PC-3 (cell line): ENCODE measurements around the gene UBAP2L.

Source experiments
- CTCF ChIP-seq: fragments of 300-600 bp; sonication (generic); conservative IDR thresholded peaks from 2 replicates; pipeline ENCODE4 v1.5.1; 2017; ENCODE audit warnings: antibody characterized with exemption, low read depth, mild to moderate bottlenecking, low read length
- EZH2 ChIP-seq: fragments of 300-600 bp; sonication (generic); IDR thresholded peaks from one replicate; pipeline ENCODE4 v1.6.1; 2017; ENCODE audit warnings: antibody characterized with exemption, mild to moderate bottlenecking, low read length; ENCODE audit not compliant: unreplicated experiment
- EZH2phosphoT487 ChIP-seq: fragments of 300-600 bp; sonication (generic); IDR thresholded peaks from 2 replicates; pipeline ENCODE4 v1.6.1; 2018; ENCODE audit warnings: mild to moderate bottlenecking, antibody characterized with exemption, low read length, borderline replicate concordance

- TF ChIP-seq CTCF (no peak), EZH2 (no peak), EZH2phosphoT487 (no peak)
Observed at GRCh38 chr1:154301582-154301981, 80.8 kb downstream of the UBAP2L start.
